AG20443 (cell line): ENCODE measurements around the gene GALNT18.

Experiments
- DNase-seq: peaks from one replicate; pipeline ENCODE4 v3.0.0; 2012; ENCODE audit warnings: low spot score, mixed read lengths

The GALNT18 gene

GRCh38 chr11:11624204-11624603 lies 2.4 kb upstream of the GALNT18 start:
- DNase-seq, result no peak

GRCh38 chr11:11622772-11623171 lies 967 bp upstream of the GALNT18 start:
- DNase-seq, result no peak

- no peak for DNase-seq
Observed at GRCh38 chr11:11622340-11622706, 518 bp upstream of the GALNT18 start.

- peak; percentile 34 for DNase-seq
Observed at GRCh38 chr11:11620921-11621572, 758 bp downstream of the GALNT18 start.

GRCh38 chr11:11620173-11620920 lies 1.5 kb downstream of the GALNT18 start:
- DNase-seq, result peak; percentile 44

GRCh38 chr11:11618973-11619435 lies 2.8 kb downstream of the GALNT18 start:
- no peak for DNase-seq

- DNase-seq, result no peak
Observed at GRCh38 chr11:11615086-11615485, 6.7 kb downstream of the GALNT18 start.

- no peak for DNase-seq
Observed at GRCh38 chr11:11612439-11612838, 9.4 kb downstream of the GALNT18 start.

GRCh38 chr11:11611381-11611780 lies 10.4 kb downstream of the GALNT18 start:
- DNase-seq, result no peak

- peak; percentile 52 for DNase-seq
Observed at GRCh38 chr11:11608783-11609232, 13.0 kb downstream of the GALNT18 start.

GRCh38 chr11:11607772-11608171 lies 14.0 kb downstream of the GALNT18 start:
- no peak for DNase-seq

- DNase-seq, result no peak
Observed at GRCh38 chr11:11605821-11606450, 15.9 kb downstream of the GALNT18 start.

GRCh38 chr11:11605181-11605580 lies 16.6 kb downstream of the GALNT18 start:
- DNase-seq, result no peak

- DNase-seq, result no peak
Observed at GRCh38 chr11:11604370-11604990, 17.3 kb downstream of the GALNT18 start.

- DNase-seq, result no peak
Observed at GRCh38 chr11:11602011-11602410, 19.8 kb downstream of the GALNT18 start.

GRCh38 chr11:11600288-11600687 lies 21.5 kb downstream of the GALNT18 start:
- DNase-seq, result no peak

GRCh38 chr11:11598243-11598642 lies 23.6 kb downstream of the GALNT18 start:
- no peak for DNase-seq

- no peak for DNase-seq
Observed at GRCh38 chr11:11594162-11594561, 27.6 kb downstream of the GALNT18 start.

GRCh38 chr11:11592146-11592684 lies 29.6 kb downstream of the GALNT18 start:
- no peak for DNase-seq

- DNase-seq, result no peak
Observed at GRCh38 chr11:11589437-11589836, 32.4 kb downstream of the GALNT18 start.

- no peak for DNase-seq
Observed at GRCh38 chr11:11588891-11589290, 32.9 kb downstream of the GALNT18 start.

- no peak for DNase-seq
Observed at GRCh38 chr11:11588243-11588642, 33.6 kb downstream of the GALNT18 start.
